ENCODE data around the gene CT45A5. TPM values are rescaled to one million over a fixed set of nuclear protein-coding genes. Genes with fewer than 3 reads are reported as not detected.
"Not testable (repeated sequence)": the region's sequence is repeated elsewhere in the genome, so short reads cannot be mapped to it uniquely, and the experiment has no call there.

The CT45A5 gene
- total RNA-seq, result not detected in 2 replicates
- polyA plus RNA-seq, result not detected in 2 replicates
- polyA plus RNA-seq (2012), result not detected in 2 replicates
- polyA minus RNA-seq (ENCODE audit: low replicate concordance), result not detected in 2 replicates

GRCh38 chrX:135785403-135785802 lies at the start of gene CT45A5:
TSS of gene CT45A5 (minus strand) at chrX:135785503. CDS start at chrX:135781729, 3,774 bp downstream.
- DNase-seq (ENCODE audit: low read depth in 2 of 2); H4K20me1 ChIP-seq (ENCODE audit: control insufficient read depth, extremely low read depth, insufficient read depth, low read length); H3K79me2 ChIP-seq (ENCODE audit: control insufficient read depth, insufficient read depth, low read length); H3K36me3 ChIP-seq (ENCODE audit: control insufficient read depth, insufficient read depth, low read length); H3K4me3 ChIP-seq (replicated peaks in 1 of 4; ENCODE audit: control extremely low read depth in 1 of 4, insufficient read depth in 1 of 4, low read depth in 3 of 4, low read length in 4 of 4); H3K4me1 ChIP-seq (ENCODE audit: control insufficient read depth, extremely low read depth, insufficient read depth, low read length); H3K9me3 ChIP-seq (ENCODE audit: control insufficient read depth, insufficient read depth, low read depth, low read length); H3K4me2 ChIP-seq (ENCODE audit: extremely low read depth, insufficient read depth, low read length); H3K27me3 ChIP-seq (ENCODE audit: control insufficient read depth, insufficient read depth, low read length); H3K9ac ChIP-seq (ENCODE audit: insufficient read depth, low read length); H3K27ac ChIP-seq (ENCODE audit: insufficient read depth, low read length); H2AFZ ChIP-seq (ENCODE audit: low read length): not testable (repeated sequence)

GRCh38 chrX:135819912-135820311 lies 34.6 kb upstream of the CT45A5 start, which contains the start of gene CT45A2:
TSS of gene CT45A2 (minus strand) at chrX:135820012. CDS start at chrX:135816265, 3,747 bp downstream.
- H4K20me1 ChIP-seq (ENCODE audit: control insufficient read depth, extremely low read depth, insufficient read depth, low read length); H2AFZ ChIP-seq (ENCODE audit: low read length); H3K79me2 ChIP-seq (ENCODE audit: control insufficient read depth, insufficient read depth, low read length); H3K4me3 ChIP-seq (replicated peaks in 1 of 4; ENCODE audit: control extremely low read depth in 1 of 4, insufficient read depth in 1 of 4, low read depth in 3 of 4, low read length in 4 of 4); H3K27me3 ChIP-seq (ENCODE audit: control insufficient read depth, insufficient read depth, low read length); H3K4me1 ChIP-seq (ENCODE audit: control insufficient read depth, extremely low read depth, insufficient read depth, low read length); H3K36me3 ChIP-seq (ENCODE audit: control insufficient read depth, insufficient read depth, low read length); DNase-seq (ENCODE audit: low read depth in 2 of 2); H3K9ac ChIP-seq (ENCODE audit: insufficient read depth, low read length); H3K27ac ChIP-seq (ENCODE audit: insufficient read depth, low read length); H3K4me2 ChIP-seq (ENCODE audit: extremely low read depth, insufficient read depth, low read length); H3K9me3 ChIP-seq (ENCODE audit: control insufficient read depth, insufficient read depth, low read depth, low read length): not testable (repeated sequence)

GRCh38 chrX:135802687-135803086 lies 17.4 kb upstream of the CT45A5 start, which contains the start of gene CT45A6:
TSS of gene CT45A6 (minus strand) at chrX:135802787. CDS start at chrX:135798993, 3,794 bp downstream.
- H3K4me2 ChIP-seq (ENCODE audit: extremely low read depth, insufficient read depth, low read length); H3K79me2 ChIP-seq (ENCODE audit: control insufficient read depth, insufficient read depth, low read length); H3K9me3 ChIP-seq (ENCODE audit: control insufficient read depth, insufficient read depth, low read depth, low read length); H3K27me3 ChIP-seq (ENCODE audit: control insufficient read depth, insufficient read depth, low read length); H3K27ac ChIP-seq (ENCODE audit: insufficient read depth, low read length); H3K4me3 ChIP-seq (replicated peaks in 1 of 4; ENCODE audit: control extremely low read depth in 1 of 4, insufficient read depth in 1 of 4, low read depth in 3 of 4, low read length in 4 of 4); H3K4me1 ChIP-seq (ENCODE audit: control insufficient read depth, extremely low read depth, insufficient read depth, low read length); H2AFZ ChIP-seq (ENCODE audit: low read length); H4K20me1 ChIP-seq (ENCODE audit: control insufficient read depth, extremely low read depth, insufficient read depth, low read length); DNase-seq (ENCODE audit: low read depth in 2 of 2); H3K36me3 ChIP-seq (ENCODE audit: control insufficient read depth, insufficient read depth, low read length); H3K9ac ChIP-seq (ENCODE audit: insufficient read depth, low read length): not testable (repeated sequence)

GRCh38 chrX:135768091-135768490 lies 17.2 kb downstream of the CT45A5 start, which contains the start of gene CT45A3:
TSS of gene CT45A3 (minus strand) at chrX:135768191. CDS start at chrX:135764444, 3,747 bp downstream.
- DNase-seq (ENCODE audit: low read depth in 2 of 2); H2AFZ ChIP-seq (ENCODE audit: low read length); H3K4me3 ChIP-seq (replicated peaks in 1 of 4; ENCODE audit: control extremely low read depth in 1 of 4, insufficient read depth in 1 of 4, low read depth in 3 of 4, low read length in 4 of 4); H3K27ac ChIP-seq (ENCODE audit: insufficient read depth, low read length); H4K20me1 ChIP-seq (ENCODE audit: control insufficient read depth, extremely low read depth, insufficient read depth, low read length); H3K9me3 ChIP-seq (ENCODE audit: control insufficient read depth, insufficient read depth, low read depth, low read length); H3K4me2 ChIP-seq (ENCODE audit: extremely low read depth, insufficient read depth, low read length); H3K4me1 ChIP-seq (ENCODE audit: control insufficient read depth, extremely low read depth, insufficient read depth, low read length); H3K27me3 ChIP-seq (ENCODE audit: control insufficient read depth, insufficient read depth, low read length); H3K79me2 ChIP-seq (ENCODE audit: control insufficient read depth, insufficient read depth, low read length); H3K36me3 ChIP-seq (ENCODE audit: control insufficient read depth, insufficient read depth, low read length); H3K9ac ChIP-seq (ENCODE audit: insufficient read depth, low read length): not testable (repeated sequence)

- not testable (repeated sequence) for H3K36me3 ChIP-seq (ENCODE audit: control insufficient read depth, insufficient read depth, low read length); H3K27me3 ChIP-seq (ENCODE audit: control insufficient read depth, insufficient read depth, low read length); H3K4me3 ChIP-seq (replicated peaks in 1 of 4; ENCODE audit: control extremely low read depth in 1 of 4, insufficient read depth in 1 of 4, low read depth in 3 of 4, low read length in 4 of 4); H3K9ac ChIP-seq (ENCODE audit: insufficient read depth, low read length); H2AFZ ChIP-seq (ENCODE audit: low read length); H3K27ac ChIP-seq (ENCODE audit: insufficient read depth, low read length); DNase-seq (ENCODE audit: low read depth in 2 of 2); H3K9me3 ChIP-seq (ENCODE audit: control insufficient read depth, insufficient read depth, low read depth, low read length); H4K20me1 ChIP-seq (ENCODE audit: control insufficient read depth, extremely low read depth, insufficient read depth, low read length); H3K79me2 ChIP-seq (ENCODE audit: control insufficient read depth, insufficient read depth, low read length); H3K4me1 ChIP-seq (ENCODE audit: control insufficient read depth, extremely low read depth, insufficient read depth, low read length); H3K4me2 ChIP-seq (ENCODE audit: extremely low read depth, insufficient read depth, low read length)
Observed at GRCh38 chrX:135744739-135745138, 40.6 kb downstream of the CT45A5 start.
